ENCODE results near the gene APC2. TPM values are rescaled to one million over a fixed set of nuclear protein-coding genes. Genes with fewer than 3 reads are reported as not detected.

Gene APC2
- polyA plus RNA-seq, 1 donor from 2014 or later: 50.5 TPM

DNA sequence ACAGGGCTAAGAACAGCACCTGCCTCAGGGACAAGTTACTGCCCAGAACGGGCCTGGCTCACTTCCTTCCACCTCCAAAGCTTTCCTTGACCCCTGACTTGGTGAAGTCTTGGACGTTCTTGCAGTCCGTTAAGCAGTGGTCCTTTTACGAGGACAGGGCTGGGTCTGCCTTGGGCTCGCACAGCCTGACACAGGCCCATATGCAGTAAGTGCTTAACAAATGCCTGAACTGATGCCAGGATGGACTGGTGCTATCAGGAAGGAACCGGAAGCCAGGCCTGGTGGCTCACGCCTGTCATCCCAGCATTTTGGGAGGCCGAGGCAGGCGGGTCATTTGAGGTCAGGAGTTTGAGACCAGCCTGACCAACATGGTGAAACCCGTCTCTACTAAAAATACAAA lies 72.1 kb downstream of the APC2 start:
- TF ChIP-seq EZH2 (IDR thresholded peaks at IDR 0.05; ENCODE audit: borderline replicate concordance, insufficient read depth, low read length, poor library complexity, severe bottlenecking): no peak
- TF ChIP-seq, protein P1, sequence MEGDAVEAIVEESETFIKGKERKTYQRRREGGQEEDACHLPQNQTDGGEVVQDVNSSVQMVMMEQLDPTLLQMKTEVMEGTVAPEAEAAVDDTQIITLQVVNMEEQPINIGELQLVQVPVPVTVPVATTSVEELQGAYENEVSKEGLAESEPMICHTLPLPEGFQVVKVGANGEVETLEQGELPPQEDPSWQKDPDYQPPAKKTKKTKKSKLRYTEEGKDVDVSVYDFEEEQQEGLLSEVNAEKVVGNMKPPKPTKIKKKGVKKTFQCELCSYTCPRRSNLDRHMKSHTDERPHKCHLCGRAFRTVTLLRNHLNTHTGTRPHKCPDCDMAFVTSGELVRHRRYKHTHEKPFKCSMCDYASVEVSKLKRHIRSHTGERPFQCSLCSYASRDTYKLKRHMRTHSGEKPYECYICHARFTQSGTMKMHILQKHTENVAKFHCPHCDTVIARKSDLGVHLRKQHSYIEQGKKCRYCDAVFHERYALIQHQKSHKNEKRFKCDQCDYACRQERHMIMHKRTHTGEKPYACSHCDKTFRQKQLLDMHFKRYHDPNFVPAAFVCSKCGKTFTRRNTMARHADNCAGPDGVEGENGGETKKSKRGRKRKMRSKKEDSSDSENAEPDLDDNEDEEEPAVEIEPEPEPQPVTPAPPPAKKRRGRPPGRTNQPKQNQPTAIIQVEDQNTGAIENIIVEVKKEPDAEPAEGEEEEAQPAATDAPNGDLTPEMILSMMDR (IDR thresholded peaks at IDR 0.05; ENCODE audit: poor library complexity, severe bottlenecking): no peak
- TF ChIP-seq POLR2AphosphoS5 (IDR thresholded peaks at IDR 0.05): no peak
- no peak for TF ChIP-seq MXI1 (conservative IDR thresholded peaks at IDR 0.05; ENCODE audit: poor library complexity, severe bottlenecking)
- no peak for TF ChIP-seq RAD21 (conservative IDR thresholded peaks at IDR 0.05)
- TF ChIP-seq, protein P2, sequence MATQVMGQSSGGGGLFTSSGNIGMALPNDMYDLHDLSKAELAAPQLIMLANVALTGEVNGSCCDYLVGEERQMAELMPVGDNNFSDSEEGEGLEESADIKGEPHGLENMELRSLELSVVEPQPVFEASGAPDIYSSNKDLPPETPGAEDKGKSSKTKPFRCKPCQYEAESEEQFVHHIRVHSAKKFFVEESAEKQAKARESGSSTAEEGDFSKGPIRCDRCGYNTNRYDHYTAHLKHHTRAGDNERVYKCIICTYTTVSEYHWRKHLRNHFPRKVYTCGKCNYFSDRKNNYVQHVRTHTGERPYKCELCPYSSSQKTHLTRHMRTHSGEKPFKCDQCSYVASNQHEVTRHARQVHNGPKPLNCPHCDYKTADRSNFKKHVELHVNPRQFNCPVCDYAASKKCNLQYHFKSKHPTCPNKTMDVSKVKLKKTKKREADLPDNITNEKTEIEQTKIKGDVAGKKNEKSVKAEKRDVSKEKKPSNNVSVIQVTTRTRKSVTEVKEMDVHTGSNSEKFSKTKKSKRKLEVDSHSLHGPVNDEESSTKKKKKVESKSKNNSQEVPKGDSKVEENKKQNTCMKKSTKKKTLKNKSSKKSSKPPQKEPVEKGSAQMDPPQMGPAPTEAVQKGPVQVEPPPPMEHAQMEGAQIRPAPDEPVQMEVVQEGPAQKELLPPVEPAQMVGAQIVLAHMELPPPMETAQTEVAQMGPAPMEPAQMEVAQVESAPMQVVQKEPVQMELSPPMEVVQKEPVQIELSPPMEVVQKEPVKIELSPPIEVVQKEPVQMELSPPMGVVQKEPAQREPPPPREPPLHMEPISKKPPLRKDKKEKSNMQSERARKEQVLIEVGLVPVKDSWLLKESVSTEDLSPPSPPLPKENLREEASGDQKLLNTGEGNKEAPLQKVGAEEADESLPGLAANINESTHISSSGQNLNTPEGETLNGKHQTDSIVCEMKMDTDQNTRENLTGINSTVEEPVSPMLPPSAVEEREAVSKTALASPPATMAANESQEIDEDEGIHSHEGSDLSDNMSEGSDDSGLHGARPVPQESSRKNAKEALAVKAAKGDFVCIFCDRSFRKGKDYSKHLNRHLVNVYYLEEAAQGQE (IDR thresholded peaks at IDR 0.05; ENCODE audit: borderline replicate concordance): no peak
- no peak for TF ChIP-seq SMC3 (conservative IDR thresholded peaks at IDR 0.05; ENCODE audit: poor library complexity)
- no peak for TF ChIP-seq EP300 (conservative IDR thresholded peaks at IDR 0.05; ENCODE audit: poor library complexity, severe bottlenecking)
- no peak for TF ChIP-seq TAF1 (IDR thresholded peaks at IDR 0.05; ENCODE audit: low read depth)
- H3K9me2 ChIP-seq (ENCODE audit: insufficient read depth, low read length): no peaks in the 10 kb centered on the region
- no peaks in the 10 kb centered on the region for H3K9me3 ChIP-seq (ENCODE audit: low read length)
- H3K36me3 ChIP-seq (ENCODE audit: insufficient read depth, low read length): no peaks in the 10 kb centered on the region
- no peak overlapping the region for H2AFZ ChIP-seq (ENCODE audit: low read depth, low read length)
- no peak overlapping the region for H3K4me2 ChIP-seq (ENCODE audit: low read length)
- peaks cover 24% of the 10 kb centered on the region for H3K27me3 ChIP-seq (ENCODE audit: insufficient read depth, low read depth, low read length)
- no peak overlapping the region for H3K4me3 ChIP-seq (ENCODE audit: low read length)
- H3K9ac ChIP-seq (ENCODE audit: low read length): no peak overlapping the region
- H4K20me1 ChIP-seq (ENCODE audit: insufficient read depth): no peaks in the 10 kb centered on the region
- H3K79me2 ChIP-seq (replicated peaks; ENCODE audit: insufficient read depth, low read length): no peaks in the 10 kb centered on the region
- no peaks in the 10 kb centered on the region for H3F3A ChIP-seq (ENCODE audit: insufficient read depth, low read length, poor library complexity, severe bottlenecking)
- H3K27ac ChIP-seq (ENCODE audit: low read length): no peak overlapping the region

DNA sequence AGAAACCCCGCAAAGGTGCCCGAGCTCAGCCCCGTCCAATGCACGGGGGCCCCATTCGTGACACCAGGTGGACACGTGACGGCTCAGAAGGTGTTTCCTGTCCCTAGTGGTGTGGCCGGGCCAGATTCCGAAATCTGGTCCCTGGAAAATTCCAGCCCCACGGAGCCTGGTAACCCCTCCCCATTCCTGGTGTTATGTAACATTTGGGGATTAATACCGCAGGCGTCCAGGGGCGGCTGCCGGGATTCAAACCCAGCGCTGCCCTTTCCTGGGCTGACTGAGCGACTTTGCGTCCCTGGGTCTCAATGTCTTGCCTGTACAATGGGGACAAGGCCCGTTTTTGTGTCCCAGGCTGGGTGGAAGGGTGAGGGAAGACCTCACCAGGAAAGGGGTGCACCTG lies 72.9 kb downstream of the APC2 start:
- H3K9ac ChIP-seq (ENCODE audit: low read length): no peak overlapping the region
- no peaks in the 10 kb centered on the region for H3K9me2 ChIP-seq (ENCODE audit: insufficient read depth, low read length)
- no peaks in the 10 kb centered on the region for H4K20me1 ChIP-seq (ENCODE audit: insufficient read depth)
- no peak overlapping the region for H3K4me3 ChIP-seq (ENCODE audit: low read length)
- H3K36me3 ChIP-seq (ENCODE audit: insufficient read depth, low read length): no peaks in the 10 kb centered on the region
- no peak overlapping the region for H3K4me2 ChIP-seq (ENCODE audit: low read length)
- H2AFZ ChIP-seq (ENCODE audit: low read depth, low read length): no peak overlapping the region
- H3K9me3 ChIP-seq (ENCODE audit: low read length): no peaks in the 10 kb centered on the region
- peaks cover 24% of the 10 kb centered on the region for H3K27me3 ChIP-seq (ENCODE audit: insufficient read depth, low read depth, low read length)
- H3K27ac ChIP-seq (ENCODE audit: low read length): no peak overlapping the region
- TF ChIP-seq TAF1 (IDR thresholded peaks at IDR 0.05; ENCODE audit: low read depth) (no peak), POLR2AphosphoS5 (IDR thresholded peaks at IDR 0.05) (no peak), EP300 (conservative IDR thresholded peaks at IDR 0.05; ENCODE audit: poor library complexity, severe bottlenecking) (no peak), MXI1 (conservative IDR thresholded peaks at IDR 0.05; ENCODE audit: poor library complexity, severe bottlenecking) (no peak), EZH2 (IDR thresholded peaks at IDR 0.05; ENCODE audit: borderline replicate concordance, insufficient read depth, low read length, poor library complexity, severe bottlenecking) (no peak), RAD21 (conservative IDR thresholded peaks at IDR 0.05) (no peak), SMC3 (conservative IDR thresholded peaks at IDR 0.05; ENCODE audit: poor library complexity) (no peak)
- TF ChIP-seq, protein P1 (IDR thresholded peaks at IDR 0.05; ENCODE audit: poor library complexity, severe bottlenecking): no peak
- TF ChIP-seq, protein P2 (IDR thresholded peaks at IDR 0.05; ENCODE audit: borderline replicate concordance): no peak
- H3K79me2 ChIP-seq (replicated peaks; ENCODE audit: insufficient read depth, low read length): no peaks in the 10 kb centered on the region
- H3F3A ChIP-seq (ENCODE audit: insufficient read depth, low read length, poor library complexity, severe bottlenecking): no peaks in the 10 kb centered on the region

Measured in neural cell (in vitro differentiated cells).